Heart left ventricle (tissue), 16 donors: ENCODE measurements around the gene ZNF536. TPM values are rescaled to one million over a fixed set of nuclear protein-coding genes. Genes with fewer than 3 reads are reported as not detected.

Experiments
- ATAC-seq, 4 donors: fragments of 200-7000 bp; cut with Tn5 transposase; one replicate each; pipeline ENCODE4 v1.9.1; 2020 to 2022; ENCODE audit warnings: moderate library complexity in 4 of 4, mild to moderate bottlenecking in 3 of 4, moderate number of reproducible peaks in 1 of 4
- DNase-seq, 5 donors: peaks; one replicate each; pipeline ENCODE4 v3.0.0-alpha.2; 2020
- H3K27ac ChIP-seq, 12 donors: fragments of 200-600 bp; sonication (generic) in 4 of 12; one replicate each; pipeline versions ENCODE4 v1.5.0 to v1.8.0; 2016 to 2022; ENCODE audit warnings: mild to moderate bottlenecking in 2 of 12
- H3K27me3 ChIP-seq, 9 donors: fragments of 200-600 bp; sonication (generic) in 2 of 9; one replicate each; pipeline versions ENCODE4 v1.5.1 to v1.8.0; 2016 to 2022; ENCODE audit warnings: mild to moderate bottlenecking in 3 of 9
- H3K36me3 ChIP-seq, 9 donors: fragments of 200-600 bp; sonication (generic) in 2 of 9; one replicate each; pipeline versions ENCODE4 v1.5.0 to v1.8.0; 2018 to 2022; ENCODE audit warnings: mild to moderate bottlenecking in 2 of 9
- H3K4me1 ChIP-seq, 12 donors: fragments of 200-600 bp; sonication (generic) in 4 of 12; one replicate each; pipeline versions ENCODE4 v1.5.0 to v1.8.0; 2016 to 2022; ENCODE audit warnings: mild to moderate bottlenecking in 3 of 12
- H3K4me3 ChIP-seq, 12 donors: fragments of 200-600 bp; sonication (generic) in 4 of 12; one replicate each; pipeline versions ENCODE4 v1.5.0 to v1.8.0; 2017 to 2022; ENCODE audit warnings: mild to moderate bottlenecking in 9 of 12, moderate library complexity in 4 of 12
- H3K9me3 ChIP-seq, 12 donors: fragments of 200-600 bp; sonication (generic) in 4 of 12; one replicate each; pipeline versions ENCODE4 v1.5.0 to v1.8.0; 2016 to 2022; ENCODE audit warnings: mild to moderate bottlenecking in 1 of 12
- POLR2A ChIP-seq, 2 donors: fragments of 450-650 bp; IDR thresholded peaks; one replicate each; pipeline ENCODE4 v1.6.1; 2017; ENCODE audit warnings: antibody characterized with exemption in 2 of 2, mild to moderate bottlenecking in 2 of 2, moderate library complexity in 2 of 2
- WGBS, 4 donors: extraction: QIAGEN DNeasy Blood & Tissue Kit in 2 of 4; methylation state at CpG; one replicate each; pipeline versions ENCODE4 v1.1.5 to v1.1.7; 2013 to 2018; 5-methylcytosine and 5-hydroxymethylcytosine counted together
- intact Hi-C, 10 donors: fragments of 100-400 bp; cut with DNase I; formaldehyde crosslinking; loops; one replicate each; pipeline versions ENCODE4 v1.11.1 to v1.14.2; 2022
- polyA plus RNA-seq, 2 donors: library from polyadenylated mRNA; stranded (reverse); fragments of 200-250 nt; gene quantifications; one replicate each; pipeline ENCODE4 v1.2.3, GENCODE V29; 2013
- total RNA-seq, 9 donors: library from RNA; depleted of rRNA in 2 of 9; stranded (reverse); fragments of >200 nt in 2 of 9; fragmentation: NEBNext Ultra II Directional in 3 of 9; extraction: Animal tissue kit (Norgen Biotek cat#: 25700) in 3 of 9; gene quantifications; one replicate each; pipeline versions ENCODE4 v1.1.0 to v1.2.4, GENCODE V29; 2016 to 2023
- TF ChIP-seq, protein P1 (sequence below), 12 donors: fragments of 200-600 bp; sonication (generic) in 4 of 12; IDR thresholded peaks; one replicate each; pipeline versions ENCODE4 v1.5.0 to v1.8.0; 2018 to 2022; ENCODE audit warnings: antibody characterized with exemption in 12 of 12, mild to moderate bottlenecking in 5 of 12
- donor health status: ischemic (EF 13 %, LVEDD 7.1; RV severe dilation, severe dysfunction).
- donor health status: healthy with polysubstance abuse.
- donor health status: DM: no; HTN: yes; CAD: no.
- donor health status: DM: no; HTN: no; CAD: no.
- donor health status: ischemic (EF 25% LVEDD 6.9; RV normal size, moderate dysfunction).
- donor health status: ischemic (EF 25% LVEDD 5.7; RV mildly dilated, moderate dysfunction).
- donor health status: healthy.
- donor health status: DM: yes; HTN: yes; CAD: no.
- donor health status: ischemic (EF 35%, LVEDD 5.7; RV mildly dilated, moderate dysfunction).
- donor health status: nonischemic (EF 11% LVEDD 7.7; RV severe dilation, severe dysfunction).
- donor health status: DM: yes; HTN: yes; CAD: no.
- donor health status: PGD.
- donor health status: ischemic (EF 29% LVEDD 5.4; RV normal size, mild dysfunction).
- donor health status: nonischemic (EF 23%, LVEDD 6.1; RV moderate dilation, normal function).

Gene ZNF536
- total and polyA plus RNA-seq, 11 donors = 0.17 to 10.1 (median 2.0) TPM

GRCh38 chr19:30402436-30403202, 30.4 kb downstream of the ZNF536 start:
- intact Hi-C loops = loop anchor here in 2 of 10 donors (10.0 kb wide), 2 partner anchors 158 to 178 kb away; no protein-coding TSS in a partner anchor
- DNase-seq = no peak
- 67 to 76% (median 73%) methylated on average over 15 of the region's 15 CpGs for WGBS, 4 donors
- Histone ChIP-seq H3K27me3 (no peaks in the 10 kb centered on the region), H3K4me3 (no peak overlapping the region), H3K27ac (no peak overlapping the region), H3K36me3 (no peaks in the 10 kb centered on the region), H3K4me1 (peaks cover 0 to 7% (median 0%) of the 10 kb centered on the region in 12 donors), H3K9me3 (no peaks in the 10 kb centered on the region)
- TF ChIP-seq, protein P1, sequence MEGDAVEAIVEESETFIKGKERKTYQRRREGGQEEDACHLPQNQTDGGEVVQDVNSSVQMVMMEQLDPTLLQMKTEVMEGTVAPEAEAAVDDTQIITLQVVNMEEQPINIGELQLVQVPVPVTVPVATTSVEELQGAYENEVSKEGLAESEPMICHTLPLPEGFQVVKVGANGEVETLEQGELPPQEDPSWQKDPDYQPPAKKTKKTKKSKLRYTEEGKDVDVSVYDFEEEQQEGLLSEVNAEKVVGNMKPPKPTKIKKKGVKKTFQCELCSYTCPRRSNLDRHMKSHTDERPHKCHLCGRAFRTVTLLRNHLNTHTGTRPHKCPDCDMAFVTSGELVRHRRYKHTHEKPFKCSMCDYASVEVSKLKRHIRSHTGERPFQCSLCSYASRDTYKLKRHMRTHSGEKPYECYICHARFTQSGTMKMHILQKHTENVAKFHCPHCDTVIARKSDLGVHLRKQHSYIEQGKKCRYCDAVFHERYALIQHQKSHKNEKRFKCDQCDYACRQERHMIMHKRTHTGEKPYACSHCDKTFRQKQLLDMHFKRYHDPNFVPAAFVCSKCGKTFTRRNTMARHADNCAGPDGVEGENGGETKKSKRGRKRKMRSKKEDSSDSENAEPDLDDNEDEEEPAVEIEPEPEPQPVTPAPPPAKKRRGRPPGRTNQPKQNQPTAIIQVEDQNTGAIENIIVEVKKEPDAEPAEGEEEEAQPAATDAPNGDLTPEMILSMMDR (IDR thresholded peaks at IDR 0.05) = no peak
- no peak for TF ChIP-seq POLR2A (IDR thresholded peaks at IDR 0.05)
- ATAC-seq = no peak

GRCh38 chr19:30403203-30403985, 31.2 kb downstream of the ZNF536 start:
- 51 to 64% (median 54%) methylated on average over 12 of the region's 12 CpGs for WGBS, 4 donors
- intact Hi-C loops = loop anchor here in 2 of 10 donors (10.0 kb wide), 2 partner anchors 159 to 179 kb away; no protein-coding TSS in a partner anchor
- Histone ChIP-seq H3K27me3 (no peaks in the 10 kb centered on the region), H3K27ac (no peak overlapping the region), H3K36me3 (no peaks in the 10 kb centered on the region), H3K4me3 (no peak overlapping the region), H3K9me3 (no peaks in the 10 kb centered on the region), H3K4me1 (peaks cover 0 to 7% (median 0%) of the 10 kb centered on the region in 12 donors)
- TF ChIP-seq POLR2A (IDR thresholded peaks at IDR 0.05) = no peak
- DNase-seq (no peak), ATAC-seq (peak in 1 of 4 donors; percentile 9)

- Histone ChIP-seq H3K36me3 (no peaks in the 10 kb centered on the region), H3K4me3 (no peak overlapping the region), H3K9me3 (no peaks in the 10 kb centered on the region), H3K27me3 (no peaks in the 10 kb centered on the region), H3K4me1 (peaks cover 0 to 7% (median 0%) of the 10 kb centered on the region in 12 donors), H3K27ac (no peak overlapping the region)
- TF ChIP-seq, protein P1 (IDR thresholded peaks at IDR 0.05) = peak; percentile 12 to 59 (median 44)
- TF ChIP-seq POLR2A (IDR thresholded peaks at IDR 0.05) = no peak
- intact Hi-C loops = loop anchor here in 7 of 10 donors (1.0 to 10.0 kb wide), 5 partner anchors 162 to 182 kb away; no protein-coding TSS in a partner anchor
- peak in 2 of 5 donors; percentile 38 to 39 for DNase-seq
- 46 to 56% (median 55%) methylated on average over 13 of the region's 13 CpGs for WGBS, 4 donors
- peak; percentile 86 to 96 (median 92) for ATAC-seq
Measured at GRCh38 chr19:30406220-30407067, 34.3 kb downstream of the ZNF536 start.

GRCh38 chr19:30407068-30407709, 35.0 kb downstream of the ZNF536 start:
- WGBS, 4 donors = 75 to 84% (median 81%) methylated on average over 8 of the region's 8 CpGs
- DNase-seq (no peak), ATAC-seq (no peak)
- no peaks in the 10 kb centered on the region for H3K27me3 ChIP-seq
- H3K27ac ChIP-seq = no peak overlapping the region
- H3K36me3 ChIP-seq = no peaks in the 10 kb centered on the region
- TF ChIP-seq, protein P1 (IDR thresholded peaks at IDR 0.05) = no peak
- no peak for TF ChIP-seq POLR2A (IDR thresholded peaks at IDR 0.05)
- H3K4me1 ChIP-seq = peaks cover 0 to 7% (median 0%) of the 10 kb centered on the region in 12 donors
- H3K4me3 ChIP-seq = no peak overlapping the region
- intact Hi-C loops = loop anchor here in 6 of 10 donors (2.0 to 10.0 kb wide), 4 partner anchors 162 to 182 kb away; no protein-coding TSS in a partner anchor
- no peaks in the 10 kb centered on the region for H3K9me3 ChIP-seq
